PFSK-1 (cell line): ENCODE results near the gene DGKG.

Experiments used
- POLR2AphosphoS5 ChIP-seq: IDR thresholded peaks from 2 replicates; pipeline ENCODE4 v1.6.1; 2012; ENCODE audit warnings: low read depth, mild to moderate bottlenecking, control low read depth, low read length, moderate library complexity
- SIN3A ChIP-seq: IDR thresholded peaks from 2 replicates; pipeline ENCODE4 v1.6.1; 2012; ENCODE audit warnings: mild to moderate bottlenecking, low read length, moderate library complexity, borderline replicate concordance; ENCODE audit not compliant: insufficient read depth
- TF ChIP-seq, protein P1 (sequence below), 2 experiments: IDR thresholded peaks; 2 replicates each; pipeline versions ENCODE4 v1.6.1 to v1.8.0; 2011 to 2012; ENCODE audit warnings: low read depth in 2 of 2, low read length in 2 of 2, control low read depth in 1 of 2, inconsistent platforms in 1 of 2, mild to moderate bottlenecking in 1 of 2, moderate library complexity in 1 of 2; ENCODE audit not compliant: insufficient read depth in 1 of 2

The DGKG gene

GRCh38 chr3:186097317-186097662 lies 264.7 kb downstream of the DGKG start:
- TF ChIP-seq POLR2AphosphoS5 (no peak), SIN3A (no peak)
- TF ChIP-seq, protein P1, sequence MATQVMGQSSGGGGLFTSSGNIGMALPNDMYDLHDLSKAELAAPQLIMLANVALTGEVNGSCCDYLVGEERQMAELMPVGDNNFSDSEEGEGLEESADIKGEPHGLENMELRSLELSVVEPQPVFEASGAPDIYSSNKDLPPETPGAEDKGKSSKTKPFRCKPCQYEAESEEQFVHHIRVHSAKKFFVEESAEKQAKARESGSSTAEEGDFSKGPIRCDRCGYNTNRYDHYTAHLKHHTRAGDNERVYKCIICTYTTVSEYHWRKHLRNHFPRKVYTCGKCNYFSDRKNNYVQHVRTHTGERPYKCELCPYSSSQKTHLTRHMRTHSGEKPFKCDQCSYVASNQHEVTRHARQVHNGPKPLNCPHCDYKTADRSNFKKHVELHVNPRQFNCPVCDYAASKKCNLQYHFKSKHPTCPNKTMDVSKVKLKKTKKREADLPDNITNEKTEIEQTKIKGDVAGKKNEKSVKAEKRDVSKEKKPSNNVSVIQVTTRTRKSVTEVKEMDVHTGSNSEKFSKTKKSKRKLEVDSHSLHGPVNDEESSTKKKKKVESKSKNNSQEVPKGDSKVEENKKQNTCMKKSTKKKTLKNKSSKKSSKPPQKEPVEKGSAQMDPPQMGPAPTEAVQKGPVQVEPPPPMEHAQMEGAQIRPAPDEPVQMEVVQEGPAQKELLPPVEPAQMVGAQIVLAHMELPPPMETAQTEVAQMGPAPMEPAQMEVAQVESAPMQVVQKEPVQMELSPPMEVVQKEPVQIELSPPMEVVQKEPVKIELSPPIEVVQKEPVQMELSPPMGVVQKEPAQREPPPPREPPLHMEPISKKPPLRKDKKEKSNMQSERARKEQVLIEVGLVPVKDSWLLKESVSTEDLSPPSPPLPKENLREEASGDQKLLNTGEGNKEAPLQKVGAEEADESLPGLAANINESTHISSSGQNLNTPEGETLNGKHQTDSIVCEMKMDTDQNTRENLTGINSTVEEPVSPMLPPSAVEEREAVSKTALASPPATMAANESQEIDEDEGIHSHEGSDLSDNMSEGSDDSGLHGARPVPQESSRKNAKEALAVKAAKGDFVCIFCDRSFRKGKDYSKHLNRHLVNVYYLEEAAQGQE (IDR thresholded peaks at IDR 0.05; ENCODE audit: insufficient read depth in 1 of 2, low read depth in 2 of 2, low read length in 2 of 2), result no peak
